ENCODE data around the gene PCNX1. TPM values are rescaled to one million over a fixed set of nuclear protein-coding genes. Genes with fewer than 3 reads are reported as not detected.
"Not testable (repeated sequence)": the region's sequence is repeated elsewhere in the genome, so short reads cannot be mapped to it uniquely, and the experiment has no call there.

Gene PCNX1
- total RNA-seq, 2 experiments from 2014 or later: 67.8 to 68.9 TPM

DNA sequence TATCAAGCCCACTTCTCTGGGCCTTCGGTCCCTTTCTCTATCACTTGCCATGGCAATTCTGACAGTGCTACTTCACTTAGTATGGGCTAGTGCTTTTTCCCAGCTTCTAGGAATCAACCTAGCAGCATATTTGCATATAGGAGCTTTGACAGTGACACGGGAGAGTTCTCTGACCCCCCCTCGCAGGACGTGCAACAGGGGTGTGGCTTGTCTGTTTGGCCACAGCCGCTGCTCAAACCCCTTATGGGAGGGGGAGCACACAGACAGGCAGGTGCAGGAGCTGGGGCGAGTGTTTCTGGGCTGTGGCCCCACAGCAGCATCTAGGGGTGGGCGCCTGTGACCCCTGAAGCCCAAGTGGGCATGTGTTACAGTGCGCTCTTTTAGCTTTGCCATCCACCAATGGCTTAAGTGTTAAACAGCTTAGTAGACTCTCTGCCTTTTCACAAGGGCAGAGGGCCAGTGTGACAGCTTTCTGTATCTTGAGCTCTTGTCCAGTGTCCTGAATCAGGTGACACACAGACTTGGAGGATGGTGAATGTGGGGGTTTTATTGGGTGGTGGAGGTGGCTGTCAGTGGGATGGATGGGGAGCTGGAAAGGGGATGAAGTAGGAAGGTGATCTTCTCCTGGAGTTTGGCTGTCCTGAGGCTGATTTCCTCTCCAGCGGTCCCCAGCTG lies 229.3 kb downstream of the PCNX1 start:
- H3K4me3 Mint-ChIP-seq: no peak overlapping the region
- ATAC-seq: no peak
- H3K9me3 Mint-ChIP-seq (ENCODE audit: insufficient read depth): no peaks in the 10 kb centered on the region
- no peaks in the 10 kb centered on the region for H3K27me3 Mint-ChIP-seq (ENCODE audit: low read depth)
- ChIA-PET CTCF (interaction anchor here (2.8 to 5.4 kb wide), 3 partner anchors 188 to 618 kb away, joined by 9 to 47 read pairs (median 37); no protein-coding TSS in a partner anchor), POLR2A (interaction anchor here (0.7 to 1.2 kb wide), 2 partner anchors 185 to 442 kb away, joined by 3 read pairs; no protein-coding TSS in a partner anchor)
- no peak for DNase-seq
- H3K36me3 Mint-ChIP-seq (ENCODE audit: low read depth): no peaks in the 10 kb centered on the region
- H3K27ac Mint-ChIP-seq: no peak overlapping the region
- peaks cover 30% of the 10 kb centered on the region for H3K4me1 Mint-ChIP-seq (ENCODE audit: low read depth)

DNA sequence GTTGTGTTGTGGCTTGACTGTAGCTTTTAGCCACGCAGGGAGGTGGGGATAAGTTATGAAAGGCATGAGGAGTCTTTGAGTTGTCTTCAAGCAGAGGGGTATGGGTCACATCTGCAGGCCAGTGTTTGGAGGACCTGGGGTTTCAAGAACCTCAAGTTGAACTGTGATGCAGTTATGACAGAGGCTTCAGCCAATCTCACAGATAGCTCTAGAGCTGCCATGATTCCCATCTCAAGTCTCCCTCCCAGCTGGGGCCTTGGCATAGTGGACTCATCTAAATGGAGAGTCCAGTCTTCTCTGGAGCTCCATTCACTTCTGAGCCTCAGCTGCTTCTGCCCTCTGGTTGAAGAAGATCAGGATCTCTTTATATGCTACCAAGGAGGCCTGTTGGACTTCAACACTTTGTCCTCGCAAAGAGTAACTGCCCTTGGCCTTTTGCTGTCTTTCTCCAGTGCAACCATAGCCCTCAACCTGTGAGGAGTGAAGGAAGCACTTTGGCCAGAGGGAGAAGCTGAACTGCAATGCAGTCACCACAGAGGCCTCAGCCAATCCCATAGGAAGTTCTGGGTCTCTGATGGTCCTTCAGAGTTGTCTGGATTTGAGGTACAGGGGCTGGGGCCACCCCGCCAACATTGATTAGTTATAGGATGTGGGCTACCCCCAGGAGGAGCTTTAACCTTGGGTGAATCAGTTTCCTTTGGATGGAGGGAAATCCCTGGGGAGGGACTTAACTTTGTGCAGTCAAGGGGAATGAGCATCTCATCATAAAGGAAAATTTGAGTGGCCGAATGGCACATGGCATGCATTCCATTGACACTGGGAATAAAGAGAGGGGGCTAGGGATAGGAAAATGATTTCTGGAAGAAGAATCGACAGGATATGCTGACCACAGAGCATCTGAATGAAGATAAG lies 230.5 kb downstream of the PCNX1 start:
- Mint-ChIP-seq H3K9me3 (ENCODE audit: insufficient read depth) (no peaks in the 10 kb centered on the region), H3K27ac (no peak overlapping the region), H3K4me3 (no peak overlapping the region), H3K4me1 (ENCODE audit: low read depth) (peaks cover 43% of the 10 kb centered on the region), H3K27me3 (ENCODE audit: low read depth) (no peaks in the 10 kb centered on the region), H3K36me3 (ENCODE audit: low read depth) (no peaks in the 10 kb centered on the region)
- CTCF ChIA-PET: interaction anchor here (0.6 to 5.4 kb wide), 21 partner anchors 9 to 717 kb away, joined by 3 to 47 read pairs (median 3); no protein-coding TSS in a partner anchor
- DNase-seq (no peak), ATAC-seq (no peak)
- POLR2A ChIA-PET: interaction anchor here (0.6 kb wide), 1 partner anchor 183 kb away, joined by 3 read pairs; no protein-coding TSS in a partner anchor

DNA sequence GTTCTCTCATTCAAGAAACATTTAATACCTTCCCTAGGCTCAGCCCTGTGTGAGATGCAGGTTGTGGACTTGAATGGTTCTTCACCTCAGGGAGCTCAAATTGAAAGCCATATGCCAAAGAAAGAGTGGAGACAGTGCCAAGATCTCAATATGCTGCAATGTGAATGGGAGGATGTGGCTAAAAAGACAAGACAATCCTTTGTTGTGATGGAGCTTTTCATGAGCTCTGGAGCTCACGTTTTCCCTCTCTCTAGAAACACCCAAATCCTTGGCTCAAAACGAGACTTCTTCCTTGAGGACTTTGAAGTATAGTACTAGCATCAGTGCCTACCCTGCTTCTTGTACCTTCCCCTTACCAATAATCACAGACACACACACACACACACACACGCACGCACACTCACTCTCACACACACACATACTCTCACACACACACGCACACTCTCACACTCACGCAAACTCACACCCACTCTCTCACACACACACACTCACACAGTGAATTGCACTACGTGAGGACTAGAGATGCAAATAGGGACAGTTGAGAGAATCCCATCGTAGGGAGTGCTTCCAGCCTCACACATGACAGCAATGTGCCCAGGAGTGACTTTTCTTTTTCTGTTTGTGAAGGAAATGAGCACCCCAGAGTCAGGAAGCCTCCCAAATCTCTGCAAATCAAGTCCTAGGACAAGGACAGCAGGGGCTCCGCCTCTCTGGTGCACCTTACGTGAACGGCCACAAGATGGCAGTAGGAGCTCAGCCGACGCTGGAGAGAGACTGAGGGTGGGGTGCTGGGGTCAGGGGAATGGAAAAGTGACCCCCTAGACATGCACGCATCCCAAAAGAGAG lies 231.4 kb downstream of the PCNX1 start:
- H3K9me3 Mint-ChIP-seq (ENCODE audit: insufficient read depth): no peaks in the 10 kb centered on the region
- peaks cover 52% of the 10 kb centered on the region for H3K4me1 Mint-ChIP-seq (ENCODE audit: low read depth)
- H3K27me3 Mint-ChIP-seq (ENCODE audit: low read depth): no peaks in the 10 kb centered on the region
- ChIA-PET POLR2A (no interaction called here), CTCF (interaction anchor here (0.6 to 5.4 kb wide), 22 partner anchors 8 to 717 kb away, joined by 3 to 47 read pairs (median 4); no protein-coding TSS in a partner anchor)
- ATAC-seq (peak; percentile 20), DNase-seq (peak; percentile 67)
- H3K27ac Mint-ChIP-seq: peak overlapping the region; percentile 5
- no peak overlapping the region for H3K4me3 Mint-ChIP-seq
- H3K36me3 Mint-ChIP-seq (ENCODE audit: low read depth): peaks cover 3% of the 10 kb centered on the region

DNA sequence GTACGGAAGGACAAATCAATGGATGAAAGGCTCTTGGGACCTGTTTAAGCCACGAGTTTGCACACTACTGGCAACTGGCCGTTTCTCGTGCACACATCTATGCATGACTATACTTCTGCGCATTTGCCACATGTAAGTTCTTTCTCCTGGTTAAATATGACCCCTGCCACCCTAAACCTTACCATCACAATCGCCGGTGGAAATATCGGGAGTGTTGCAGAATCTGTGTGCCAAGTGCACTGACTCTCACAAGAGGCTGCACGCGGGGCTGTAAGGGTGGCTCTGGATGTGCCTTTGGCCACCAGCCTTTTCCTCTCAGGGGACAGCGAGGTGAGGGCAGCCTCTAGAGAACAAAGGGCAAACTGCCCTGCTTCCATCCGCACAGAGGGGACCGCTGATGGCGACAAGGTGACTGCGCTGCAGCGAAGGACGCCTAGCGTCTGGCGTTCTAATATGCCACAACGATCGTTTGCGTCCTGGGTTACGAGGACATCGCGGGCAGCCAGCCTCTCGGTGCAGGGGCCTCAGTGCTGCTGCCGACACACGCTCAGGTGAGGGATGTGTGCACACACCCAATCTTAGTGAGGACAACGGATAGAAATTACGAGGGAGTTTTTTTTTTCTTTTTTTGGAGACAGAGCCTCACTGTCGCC lies 232.2 kb downstream of the PCNX1 start:
- peaks cover 5% of the 10 kb centered on the region for H3K36me3 Mint-ChIP-seq (ENCODE audit: low read depth)
- no peak overlapping the region for H3K27ac Mint-ChIP-seq
- DNase-seq: no peak
- POLR2A ChIA-PET: no interaction called here
- no peak for ATAC-seq
- CTCF ChIA-PET: interaction anchor here (0.9 to 6.5 kb wide), 13 partner anchors 16 to 615 kb away, joined by 3 to 69 read pairs (median 9); no protein-coding TSS in a partner anchor
- no peaks in the 10 kb centered on the region for H3K9me3 Mint-ChIP-seq (ENCODE audit: insufficient read depth)
- no peaks in the 10 kb centered on the region for H3K27me3 Mint-ChIP-seq (ENCODE audit: low read depth)
- peaks cover 55% of the 10 kb centered on the region for H3K4me1 Mint-ChIP-seq (ENCODE audit: low read depth)
- H3K4me3 Mint-ChIP-seq: no peak overlapping the region

DNA sequence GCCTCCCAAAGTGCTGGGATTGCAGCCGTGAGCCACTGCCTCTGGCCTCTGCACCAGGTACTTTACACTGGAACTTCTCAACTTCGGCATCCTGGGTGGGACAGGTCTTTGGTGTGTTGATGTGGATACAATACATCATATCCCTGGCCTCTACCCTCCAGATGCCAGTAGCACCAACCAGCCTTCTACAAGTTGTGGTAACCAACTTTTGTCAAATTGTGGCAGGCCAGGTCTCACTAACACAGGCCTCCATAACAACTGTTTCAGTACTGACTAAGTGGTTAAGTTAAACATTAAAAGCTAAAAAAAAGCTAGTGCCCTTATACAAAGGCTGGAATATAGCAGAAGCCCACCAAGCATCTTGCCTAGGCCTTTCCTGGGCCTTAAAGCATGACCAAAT lies 232.9 kb downstream of the PCNX1 start:
- ChIA-PET POLR2A (interaction anchor here (3.2 kb wide), 1 partner anchor 181 kb away, joined by 49 read pairs; the partner anchor contains the start of gene SIPA1L1), CTCF (interaction anchor here (1.4 to 6.5 kb wide), 4 partner anchors 19 to 611 kb away, joined by 3 to 69 read pairs (median 16); no protein-coding TSS in a partner anchor)
- Mint-ChIP-seq H3K27ac (peak overlapping the region; percentile 30), H3K4me3 (no peak overlapping the region), H3K9me3 (ENCODE audit: insufficient read depth) (no peaks in the 10 kb centered on the region), H3K27me3 (ENCODE audit: low read depth) (no peaks in the 10 kb centered on the region), H3K36me3 (ENCODE audit: low read depth) (peaks cover 5% of the 10 kb centered on the region), H3K4me1 (ENCODE audit: low read depth) (peaks cover 58% of the 10 kb centered on the region)
- ATAC-seq: no peak
- no peak for DNase-seq

DNA sequence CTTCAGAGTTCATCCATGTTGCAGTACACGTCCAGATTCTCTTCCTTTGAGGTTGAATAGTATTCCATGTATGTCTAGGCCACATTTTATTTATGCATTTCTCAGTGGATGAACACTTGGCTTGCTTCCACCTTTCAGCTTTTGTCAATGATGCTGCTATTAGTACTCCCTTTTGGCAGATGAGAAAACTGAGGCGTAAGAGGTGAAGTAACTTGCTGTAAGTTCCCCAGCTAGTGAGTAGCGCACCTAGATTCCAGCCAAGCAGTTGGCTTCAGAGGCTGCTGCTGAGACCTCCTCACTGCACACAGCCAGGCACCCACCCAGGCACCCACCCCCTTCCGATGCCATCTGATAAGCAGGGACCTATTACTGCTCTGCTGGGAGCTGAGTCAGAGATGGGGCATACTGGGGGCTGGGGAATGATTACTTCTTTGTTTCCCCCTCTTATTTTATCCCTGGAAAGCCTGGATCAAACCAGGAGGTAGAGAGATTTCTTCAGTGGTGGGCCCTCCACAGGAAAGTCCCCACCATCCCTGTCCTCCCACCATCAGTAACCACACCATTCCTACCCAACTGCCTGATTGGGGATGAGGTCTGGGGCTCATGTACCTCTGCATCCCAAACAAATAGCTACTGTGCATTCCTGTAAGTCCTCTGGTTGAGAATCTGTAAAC lies 234.6 kb downstream of the PCNX1 start:
- no peaks in the 10 kb centered on the region for H3K9me3 Mint-ChIP-seq (ENCODE audit: insufficient read depth)
- DNase-seq: no peak
- H3K4me1 Mint-ChIP-seq (ENCODE audit: low read depth): peaks cover 62% of the 10 kb centered on the region
- H3K4me3 Mint-ChIP-seq: peak overlapping the region; percentile 47
- ATAC-seq: no peak
- POLR2A ChIA-PET: interaction anchor here (1.0 to 3.2 kb wide), 8 partner anchors 23 to 556 kb away, joined by 3 to 49 read pairs (median 4); partner anchors contain the start of gene SIPA1L1
- peak overlapping the region; percentile 96 for H3K27ac Mint-ChIP-seq
- no peaks in the 10 kb centered on the region for H3K27me3 Mint-ChIP-seq (ENCODE audit: low read depth)
- H3K36me3 Mint-ChIP-seq (ENCODE audit: low read depth): peaks cover 5% of the 10 kb centered on the region
- CTCF ChIA-PET: interaction anchor here (0.7 to 6.5 kb wide), 21 partner anchors 9 to 713 kb away, joined by 3 to 69 read pairs (median 4); partner anchors contain the start of gene SIPA1L1

DNA sequence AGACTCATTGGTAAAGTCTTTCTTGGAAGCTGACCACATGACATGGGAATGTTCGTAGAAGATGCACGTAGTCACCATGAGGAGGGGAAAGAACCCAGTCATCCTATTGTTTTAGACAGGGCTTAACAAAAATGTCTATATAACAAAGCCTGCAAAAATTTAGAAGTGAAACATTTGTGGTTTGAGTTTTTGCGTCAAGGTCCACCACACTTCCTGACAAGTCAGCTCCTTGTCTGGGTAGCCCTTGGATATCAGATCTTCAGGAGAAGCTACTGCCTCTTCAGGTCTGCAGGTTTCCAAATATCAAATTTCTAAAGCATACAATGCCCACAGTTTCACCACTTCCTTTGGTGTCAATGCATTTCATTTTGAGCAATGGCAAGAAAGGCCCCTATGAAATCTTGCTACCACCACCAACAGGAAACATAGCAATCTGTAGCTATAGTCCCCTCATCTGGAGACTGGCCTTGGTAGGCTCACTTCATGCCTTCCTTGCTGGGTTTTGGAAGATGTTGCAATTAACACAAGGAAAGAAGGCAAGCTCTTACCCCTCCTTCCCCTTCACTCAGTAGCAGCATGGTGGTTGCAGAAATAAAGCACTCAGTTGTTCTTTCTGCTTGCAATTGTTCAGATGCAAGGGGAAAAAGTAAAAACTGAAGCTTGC lies 235.2 kb downstream of the PCNX1 start:
- ATAC-seq (peak; percentile 50), DNase-seq (peak; percentile 73)
- Mint-ChIP-seq H3K4me1 (ENCODE audit: low read depth) (peaks cover 62% of the 10 kb centered on the region), H3K4me3 (peak overlapping the region; percentile 47), H3K9me3 (ENCODE audit: insufficient read depth) (no peaks in the 10 kb centered on the region), H3K27me3 (ENCODE audit: low read depth) (no peaks in the 10 kb centered on the region), H3K36me3 (ENCODE audit: low read depth) (peaks cover 5% of the 10 kb centered on the region), H3K27ac (peak overlapping the region; percentile 96)
- ChIA-PET CTCF (interaction anchor here (0.8 to 6.5 kb wide), 23 partner anchors 10 to 713 kb away, joined by 3 to 69 read pairs (median 4); partner anchors contain the start of gene SIPA1L1), POLR2A (interaction anchor here (1.0 to 3.2 kb wide), 8 partner anchors 22 to 555 kb away, joined by 3 to 49 read pairs (median 4); partner anchors contain the start of gene SIPA1L1)

DNA sequence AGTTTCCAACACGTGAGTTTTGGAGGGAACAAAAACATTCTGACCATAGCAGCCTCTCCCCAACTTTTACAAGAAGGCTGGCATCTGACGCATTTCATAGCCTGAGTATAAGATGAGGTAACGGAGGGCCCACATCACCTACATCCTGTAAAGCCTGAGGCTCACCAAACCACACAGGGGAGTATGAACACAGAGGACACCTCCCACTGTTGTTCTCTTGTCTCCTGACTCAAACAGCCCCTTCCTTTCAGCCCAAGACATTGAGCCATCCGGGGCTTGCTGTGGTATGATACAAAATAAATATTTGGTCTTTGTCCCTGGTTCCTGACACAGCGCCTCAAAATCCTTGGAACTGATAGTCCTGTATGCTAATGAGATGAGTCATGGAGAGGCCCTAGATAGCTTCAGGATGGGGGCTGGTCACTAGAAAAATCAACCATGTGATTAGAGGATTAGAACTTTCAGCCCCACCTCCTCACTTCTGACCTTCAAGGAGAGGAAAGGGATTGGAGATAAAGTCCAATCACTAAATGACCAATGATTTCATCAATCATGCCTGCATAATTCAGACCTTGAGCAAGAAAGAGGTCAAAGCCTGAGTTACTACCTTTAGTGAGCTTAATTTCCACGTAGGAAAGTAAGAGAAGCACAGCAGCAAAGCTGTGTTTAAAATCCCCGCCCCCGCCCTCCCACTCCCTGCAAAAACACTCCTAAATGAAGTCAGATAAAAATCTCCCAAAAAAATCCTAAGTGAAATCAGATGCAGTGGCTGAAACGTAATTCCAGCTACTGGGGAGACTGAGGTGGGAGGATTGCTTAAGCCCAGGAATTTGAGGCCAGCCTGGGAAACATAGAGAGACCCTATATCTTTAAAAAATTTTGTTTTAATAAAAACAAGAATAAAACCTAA lies 236.4 kb downstream of the PCNX1 start:
- ATAC-seq: peak; percentile 88
- no peaks in the 10 kb centered on the region for H3K9me3 Mint-ChIP-seq (ENCODE audit: insufficient read depth)
- H3K36me3 Mint-ChIP-seq (ENCODE audit: low read depth): peaks cover 5% of the 10 kb centered on the region
- peaks cover 58% of the 10 kb centered on the region for H3K4me1 Mint-ChIP-seq (ENCODE audit: low read depth)
- CTCF ChIA-PET: interaction anchor here (1.1 to 6.5 kb wide), 9 partner anchors 9 to 611 kb away, joined by 3 to 69 read pairs (median 5); no protein-coding TSS in a partner anchor
- POLR2A ChIA-PET: interaction anchor here (1.7 to 3.2 kb wide), 3 partner anchors 21 to 182 kb away, joined by 4 to 49 read pairs (median 10); partner anchors contain the start of gene SIPA1L1
- H3K27me3 Mint-ChIP-seq (ENCODE audit: low read depth): no peaks in the 10 kb centered on the region
- H3K27ac Mint-ChIP-seq: peak overlapping the region; percentile 96
- peak overlapping the region; percentile 47 for H3K4me3 Mint-ChIP-seq
- peak; percentile 89 for DNase-seq

DNA sequence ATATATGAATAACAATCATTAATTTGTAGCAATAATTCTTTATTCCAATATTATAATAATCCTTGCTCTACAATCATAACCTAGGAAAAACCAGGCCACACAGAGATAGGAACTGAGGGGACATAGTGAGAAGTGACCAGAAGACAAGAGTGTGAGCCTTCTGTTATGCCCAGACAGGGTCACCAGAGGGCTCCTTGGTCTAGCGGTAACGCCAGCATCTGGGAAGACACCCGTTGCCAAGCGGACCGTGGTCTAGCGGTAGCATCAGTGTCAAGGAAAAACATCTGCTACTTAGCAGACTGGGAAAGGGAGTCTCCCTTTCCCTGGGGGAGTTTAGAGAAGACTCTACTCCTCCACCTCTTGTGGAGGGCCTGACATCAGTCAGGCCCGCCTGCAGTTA lies 240.1 kb downstream of the PCNX1 start:
- ATAC-seq; H3K27me3 Mint-ChIP-seq (ENCODE audit: low read depth); H3K27ac Mint-ChIP-seq; POLR2A ChIA-PET; H3K4me3 Mint-ChIP-seq; CTCF ChIA-PET; DNase-seq: not testable (repeated sequence)
- Mint-ChIP-seq H3K9me3 (ENCODE audit: insufficient read depth) (peaks cover 19% of the 10 kb centered on the region), H3K36me3 (ENCODE audit: low read depth) (peaks cover 29% of the 10 kb centered on the region), H3K4me1 (ENCODE audit: low read depth) (peaks cover 36% of the 10 kb centered on the region)

Measured in activated CD8-positive, alpha-beta T cell treated with anti-CD3 and anti-CD28 coated beads, Interleukin-2, amount 10 ng/mL, durations not matched to agents 7 days and 5 days (primary cell).